ENCODE data around the gene CREB1.

Gene CREB1

DNA sequence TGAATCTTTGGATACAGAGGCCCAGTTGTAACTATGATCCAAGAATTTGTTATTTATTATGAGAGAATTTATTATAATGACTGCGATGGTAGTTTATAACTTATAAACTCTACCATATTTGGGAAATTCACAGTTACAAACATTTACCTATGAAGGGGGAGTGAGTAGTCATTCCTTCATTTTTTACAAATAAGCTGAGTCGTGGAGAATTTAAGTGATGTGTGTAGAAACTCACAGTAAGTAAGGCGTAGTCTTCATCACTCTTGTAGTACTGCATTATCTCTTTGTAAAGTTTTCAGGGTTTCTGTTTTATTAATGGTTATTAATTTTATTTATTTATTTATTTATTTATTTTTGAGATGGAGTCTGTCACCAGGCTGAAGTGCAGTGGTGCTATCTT lies 13.5 kb downstream of the CREB1 start:
- no peak for DNase-seq

DNA sequence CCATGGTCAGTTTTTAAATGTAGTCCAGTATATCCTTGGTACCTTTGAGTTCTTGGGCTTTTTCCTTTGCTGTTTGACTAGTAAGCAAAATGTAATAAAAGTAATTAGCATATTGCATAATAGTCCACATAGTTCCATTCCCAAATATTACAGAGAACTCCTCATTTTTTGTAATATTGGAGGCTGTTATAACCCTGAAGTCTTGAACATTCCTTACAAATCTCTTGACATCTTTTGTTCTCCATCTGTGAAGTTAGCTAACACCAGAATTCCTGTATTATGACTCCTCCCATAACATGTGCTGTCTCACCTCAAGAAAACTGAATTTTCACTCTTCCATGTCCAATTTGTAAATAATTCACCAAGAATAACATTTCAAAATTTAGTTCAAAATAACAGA lies 17.1 kb downstream of the CREB1 start:
- DNase-seq: peak; percentile 44

DNA sequence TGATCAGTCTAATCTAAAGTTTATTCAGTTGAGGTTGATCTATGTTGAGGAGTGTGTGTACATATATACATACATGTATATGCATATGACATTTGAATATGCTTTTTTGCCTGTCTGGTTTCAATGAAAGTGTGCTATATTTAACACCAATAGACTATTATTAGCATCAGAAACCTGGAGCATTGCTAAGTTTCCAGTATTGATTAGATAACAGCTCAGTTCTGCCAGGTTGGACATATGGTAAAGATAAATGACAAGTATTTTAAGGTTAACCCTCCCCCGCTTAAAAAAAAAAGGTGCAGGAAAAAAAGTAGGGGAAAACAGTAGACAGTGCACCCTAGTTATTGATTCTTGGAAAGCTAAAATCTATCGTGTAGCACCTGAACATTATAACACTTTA lies 19.4 kb downstream of the CREB1 start:
- no peak for DNase-seq

DNA sequence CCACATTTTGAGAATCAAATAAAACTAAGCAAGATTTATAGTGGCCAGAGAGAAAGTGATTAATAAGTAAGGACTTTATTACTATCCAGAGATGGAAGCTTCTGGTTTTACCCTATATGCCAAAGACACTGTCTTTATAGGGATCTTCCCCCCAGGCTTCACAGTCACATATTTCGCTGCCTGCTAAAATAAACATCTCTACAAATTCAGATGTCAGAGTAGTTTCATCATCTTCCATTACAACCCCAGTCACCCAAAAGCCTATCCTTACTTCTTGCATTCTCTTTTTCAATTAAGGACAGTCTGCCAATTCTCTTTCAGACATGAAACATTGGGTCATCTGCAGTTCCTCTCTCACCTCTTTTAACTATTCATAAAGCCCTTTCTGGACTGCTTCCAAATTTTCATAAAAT lies 28.3 kb downstream of the CREB1 start:
- peak; percentile 71 for DNase-seq

DNA sequence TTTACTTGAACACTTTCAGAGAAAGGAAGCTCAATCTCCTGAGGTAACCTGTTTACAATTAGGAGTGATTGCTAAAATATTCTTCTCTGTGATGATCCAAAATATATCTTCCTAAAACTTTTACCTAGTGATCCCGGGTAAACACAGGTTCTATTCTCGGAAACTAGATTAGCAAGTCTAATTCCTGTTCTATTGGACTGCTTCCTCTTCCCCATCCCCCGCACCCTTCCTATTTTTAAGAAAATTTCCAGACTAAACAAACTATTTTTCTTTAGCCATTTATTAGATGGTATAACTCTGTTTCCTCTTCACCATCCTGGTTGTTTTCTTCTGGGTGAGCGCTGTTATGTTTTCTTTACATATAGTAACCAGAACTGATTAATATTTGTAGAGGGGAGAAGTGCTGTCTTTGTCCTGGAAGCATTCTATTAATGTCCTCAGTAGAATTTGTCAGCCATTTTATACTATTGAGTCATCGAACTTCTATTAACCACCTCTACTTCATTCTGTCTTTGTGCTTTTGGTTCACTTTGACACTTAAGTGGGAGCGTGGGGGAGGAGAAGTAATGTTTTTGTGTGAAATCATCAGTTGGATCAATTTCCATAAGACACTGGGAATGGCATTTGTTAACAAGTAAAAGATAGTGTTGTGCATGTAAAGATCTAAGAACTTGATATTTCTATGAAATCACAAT lies 31.8 kb downstream of the CREB1 start:
- no peak for DNase-seq

DNA sequence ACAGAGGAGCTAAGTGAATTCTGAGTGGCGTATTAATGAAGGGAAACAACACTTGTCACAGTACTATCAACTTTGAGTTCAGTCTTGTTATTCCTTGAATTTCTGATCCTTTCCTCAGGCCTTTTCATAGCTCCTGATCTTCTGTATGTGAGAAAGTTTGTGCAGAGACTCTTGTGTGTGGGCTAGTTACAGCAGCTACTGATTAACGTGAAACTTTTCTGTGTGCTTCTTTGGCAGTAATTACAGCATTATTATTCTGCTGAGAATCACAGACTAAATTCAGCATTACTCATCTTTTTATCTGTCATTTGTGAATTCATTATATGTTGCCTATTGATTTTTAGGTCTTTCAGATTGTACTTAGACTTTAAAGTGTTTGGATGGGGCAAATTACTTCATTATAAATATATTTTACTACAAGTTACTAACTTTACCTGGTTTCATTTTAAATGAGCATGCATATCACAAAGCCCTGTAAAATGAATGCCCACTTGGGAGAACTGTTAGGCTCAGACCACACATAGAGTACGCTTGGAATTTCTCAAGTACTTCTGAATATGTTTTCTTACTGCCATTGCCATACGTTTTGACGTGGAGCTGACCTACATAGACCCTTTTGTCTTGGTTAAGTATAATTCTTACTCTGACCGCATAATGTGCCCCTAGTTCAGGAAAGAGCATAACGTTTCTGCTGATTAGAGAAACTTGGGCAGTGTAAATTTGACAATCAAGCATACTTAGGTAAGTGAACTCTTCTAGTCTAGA lies 36.2 kb downstream of the CREB1 start:
- no peak for DNase-seq

DNA sequence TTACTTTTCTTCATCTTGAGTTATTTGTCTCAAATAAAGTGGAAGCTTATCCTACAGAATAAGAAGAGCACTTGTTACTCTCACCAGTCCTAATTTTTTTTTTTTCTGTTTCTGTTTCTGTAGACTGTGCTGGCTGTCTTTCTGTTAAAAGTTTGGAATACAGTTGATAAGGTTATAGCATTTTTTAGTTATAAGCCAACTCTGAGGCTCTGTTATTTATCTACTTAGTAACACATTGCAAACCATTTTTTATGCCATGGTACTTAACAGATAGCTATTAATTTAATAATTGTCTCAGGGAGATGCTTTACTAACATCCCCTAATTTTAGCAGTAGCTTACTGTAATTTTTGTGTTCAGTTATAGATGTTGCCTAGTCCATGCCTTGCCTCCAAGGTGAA lies 37.9 kb downstream of the CREB1 start:
- no peak for DNase-seq

DNA sequence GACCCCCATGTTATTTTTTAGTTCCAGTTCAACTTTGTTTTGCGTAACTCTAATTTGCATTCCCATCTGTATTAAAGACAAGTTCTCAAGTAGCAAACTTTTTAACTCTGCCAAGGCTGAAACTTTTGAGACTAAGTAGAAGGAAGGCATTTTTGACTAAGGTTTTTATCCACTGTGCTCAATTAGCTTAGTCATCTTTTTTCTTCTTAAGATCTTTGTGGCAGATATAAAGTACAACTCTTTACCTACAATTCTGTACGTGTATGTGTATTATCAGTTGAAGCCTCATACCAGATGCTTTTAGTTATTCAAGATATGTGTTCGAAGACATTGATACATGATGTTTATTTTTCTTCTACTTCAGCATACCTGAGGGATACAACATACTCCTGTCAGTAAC lies 41.6 kb downstream of the CREB1 start:
- DNase-seq: no peak

DNA sequence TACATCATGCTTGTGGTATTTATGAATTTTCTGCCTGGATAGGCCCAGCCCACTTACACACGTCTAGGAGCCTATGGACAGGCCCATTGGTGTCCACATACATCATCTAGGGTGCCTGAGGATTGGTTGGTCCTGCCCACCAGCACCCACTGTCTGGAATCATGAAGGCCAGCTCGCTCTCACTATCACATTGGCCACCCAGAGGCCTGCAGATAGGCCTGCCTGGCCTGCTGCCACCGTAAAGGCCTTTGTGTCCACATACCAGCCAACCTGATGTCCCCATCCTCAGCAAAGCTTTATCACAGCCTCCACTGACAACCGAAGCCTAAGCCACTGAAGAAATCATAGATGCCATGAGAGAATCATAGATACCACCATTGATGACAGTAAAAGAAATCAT lies 55.2 kb downstream of the CREB1 start:
- DNase-seq: no peak

DNA sequence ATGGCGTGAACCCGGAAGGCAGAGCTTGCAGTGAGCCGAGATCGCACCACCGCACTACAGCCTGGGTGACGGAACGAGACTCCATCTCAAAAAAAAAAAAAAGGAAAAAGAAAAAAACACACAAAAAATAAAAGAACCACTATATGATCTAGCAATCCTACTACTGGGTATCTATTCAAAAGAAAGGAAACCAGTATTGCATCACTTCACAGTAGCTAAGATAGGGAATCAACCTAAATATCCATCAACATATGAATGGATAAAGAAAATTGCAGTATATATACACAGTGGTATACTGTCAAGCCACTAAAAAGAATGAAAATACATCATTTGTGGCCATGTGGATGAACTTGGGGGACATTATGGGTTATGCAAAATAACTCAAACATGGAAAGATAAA lies 57.5 kb downstream of the CREB1 start:
- DNase-seq: no peak

DNA sequence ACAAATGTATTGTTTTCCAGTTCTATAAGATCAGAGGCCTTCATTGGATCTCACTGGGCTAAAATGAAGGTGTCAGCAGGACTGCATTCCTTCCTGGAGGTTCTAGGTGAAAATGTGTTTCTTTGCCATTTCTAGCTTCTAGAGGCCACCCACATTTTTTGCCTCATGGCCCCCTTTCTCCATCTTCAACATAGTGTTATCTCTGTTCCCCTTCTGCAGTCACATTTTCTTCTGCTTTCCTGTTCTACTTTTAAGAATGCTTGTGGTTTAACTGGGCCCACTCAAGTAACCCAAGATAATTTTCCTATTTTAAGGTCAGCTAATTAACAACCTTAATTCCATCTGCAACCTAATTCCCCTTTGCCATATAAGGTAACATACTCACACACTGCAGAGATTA lies 59.4 kb downstream of the CREB1 start:
- no peak for DNase-seq

DNA sequence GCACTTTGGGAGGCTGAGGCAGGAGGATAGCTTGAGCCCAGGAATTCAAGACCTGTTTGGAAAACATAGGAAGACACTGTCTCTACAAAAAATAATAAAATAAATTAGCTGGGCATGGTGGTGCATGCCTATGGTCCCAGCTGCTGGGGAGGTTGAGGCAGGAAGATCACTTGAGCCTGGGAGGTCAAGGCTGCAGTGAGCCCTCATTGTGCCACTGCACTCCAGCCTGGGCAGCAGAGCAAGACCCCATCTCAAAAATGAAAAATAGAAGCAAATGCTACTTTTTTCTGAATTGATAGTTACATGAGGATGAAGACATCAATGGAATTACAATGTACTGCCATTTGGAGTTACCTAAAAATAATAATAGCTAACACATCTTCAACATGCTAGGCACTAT lies 63.5 kb downstream of the CREB1 start:
- no peak for DNase-seq

DNA sequence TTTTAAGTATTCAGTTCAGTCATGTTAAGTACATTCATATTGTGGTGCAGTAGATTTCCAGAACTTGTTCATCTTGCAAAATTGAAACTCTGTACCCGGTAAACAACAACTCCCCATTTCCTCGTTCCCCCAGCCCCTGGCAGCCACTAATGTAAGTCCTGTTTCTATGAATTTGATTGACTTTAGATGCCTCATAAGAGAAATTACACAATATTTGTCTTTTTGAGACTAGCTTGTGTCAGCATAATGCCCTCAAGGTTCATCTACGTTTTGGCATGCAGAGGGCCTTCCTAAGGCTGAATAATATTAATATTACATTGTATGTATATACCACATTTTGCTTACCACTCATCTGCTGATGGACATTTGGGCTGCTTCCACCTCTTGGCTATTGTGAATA lies 64.5 kb downstream of the CREB1 start:
- DNase-seq: no peak

DNA sequence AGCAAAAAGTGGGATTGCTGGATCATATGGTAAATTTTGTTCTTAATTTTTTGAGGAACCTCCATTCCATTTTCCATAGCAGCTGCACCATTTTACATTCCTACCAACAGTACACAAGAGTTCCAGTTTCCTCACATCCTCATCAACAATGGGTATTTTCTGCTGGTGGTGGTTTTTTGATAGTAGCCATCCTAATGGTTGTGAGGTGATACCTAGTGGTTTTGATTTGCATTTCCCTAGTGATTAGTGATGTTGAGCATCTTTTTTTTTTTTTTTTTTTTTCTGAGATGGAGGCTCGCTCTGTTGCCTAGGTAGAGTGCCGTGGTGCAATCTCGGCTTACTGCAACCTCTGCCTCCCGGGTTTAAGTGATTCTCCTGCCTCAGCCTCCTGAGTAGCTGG lies 65.0 kb downstream of the CREB1 start:
- no peak for DNase-seq

DNA sequence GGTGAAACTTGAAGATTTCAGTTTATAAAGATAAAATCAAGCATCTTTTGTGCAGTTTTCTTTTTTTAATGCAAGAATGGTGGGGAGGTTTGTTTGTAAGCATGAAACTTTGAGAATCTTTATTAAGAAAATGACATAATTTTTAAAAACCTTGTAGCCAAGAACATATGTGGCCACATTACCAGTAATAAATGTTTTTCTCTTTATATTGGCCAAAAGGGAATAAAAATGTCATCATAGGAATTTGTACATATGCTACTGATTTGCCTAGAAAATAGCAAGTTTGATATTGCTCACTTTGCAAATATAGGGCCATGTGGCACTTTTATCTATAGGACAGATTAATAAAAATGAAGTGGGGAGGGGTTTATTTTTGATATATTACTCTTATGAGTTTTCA lies 69.9 kb downstream of the CREB1 start:
- DNase-seq: no peak

DNA sequence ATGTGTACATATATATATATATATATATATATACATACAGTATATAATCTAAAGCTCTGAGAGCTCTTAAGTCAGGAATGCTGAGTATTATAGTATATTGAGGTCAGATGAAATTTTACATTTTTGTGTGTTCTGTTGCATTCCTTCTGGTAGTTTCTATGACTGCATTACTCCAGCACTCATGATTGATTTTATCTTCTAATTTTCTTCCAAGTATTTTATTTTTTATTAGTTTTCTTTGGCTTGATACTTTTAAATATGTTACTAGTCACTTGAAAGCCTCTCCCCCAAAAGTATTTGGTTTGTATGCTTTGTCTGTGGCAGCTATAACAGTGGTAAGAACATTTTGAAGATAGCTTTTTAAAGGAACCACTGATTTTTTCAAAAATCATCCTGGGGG lies 70.5 kb downstream of the CREB1 start:
- DNase-seq: no peak

DNA sequence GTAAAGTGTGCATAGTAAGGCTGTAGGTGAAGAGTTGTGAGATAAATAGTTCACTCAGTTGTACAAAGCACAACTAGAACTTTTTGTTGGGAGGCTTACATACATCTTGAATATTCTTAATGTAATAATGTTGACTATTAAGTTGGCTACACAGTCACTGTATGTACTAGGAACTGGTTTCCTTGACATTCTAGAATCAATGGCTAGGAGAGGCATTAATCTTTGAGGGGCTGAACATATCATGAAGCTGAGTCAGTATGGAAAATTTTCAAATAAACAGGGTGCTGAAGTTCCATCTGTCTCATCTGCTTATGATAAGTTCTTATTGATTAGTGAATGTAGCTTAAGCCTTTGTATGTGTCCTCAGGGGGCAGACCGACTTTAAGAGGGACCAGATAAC lies 72.0 kb downstream of the CREB1 start:
- DNase-seq: peak; percentile 5

DNA sequence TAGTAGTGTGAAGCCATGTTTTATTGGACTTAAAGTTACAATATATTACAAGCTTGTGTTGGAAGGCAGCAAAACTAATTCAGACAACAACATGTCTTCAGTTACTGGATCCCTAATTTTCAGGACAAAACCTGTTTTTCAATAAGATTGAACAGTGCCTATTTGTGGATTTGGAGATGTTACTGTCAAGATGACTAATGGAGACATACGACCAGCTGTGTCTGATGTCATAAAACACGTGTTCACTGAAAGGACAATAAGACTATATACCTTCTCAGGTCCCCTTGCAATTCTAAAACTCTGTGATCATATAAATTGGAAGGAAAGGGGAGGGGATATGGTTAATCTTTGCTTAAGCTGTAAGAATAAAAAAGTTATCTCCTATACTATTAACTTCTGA lies 73.7 kb downstream of the CREB1 start:
- DNase-seq: no peak

DNA sequence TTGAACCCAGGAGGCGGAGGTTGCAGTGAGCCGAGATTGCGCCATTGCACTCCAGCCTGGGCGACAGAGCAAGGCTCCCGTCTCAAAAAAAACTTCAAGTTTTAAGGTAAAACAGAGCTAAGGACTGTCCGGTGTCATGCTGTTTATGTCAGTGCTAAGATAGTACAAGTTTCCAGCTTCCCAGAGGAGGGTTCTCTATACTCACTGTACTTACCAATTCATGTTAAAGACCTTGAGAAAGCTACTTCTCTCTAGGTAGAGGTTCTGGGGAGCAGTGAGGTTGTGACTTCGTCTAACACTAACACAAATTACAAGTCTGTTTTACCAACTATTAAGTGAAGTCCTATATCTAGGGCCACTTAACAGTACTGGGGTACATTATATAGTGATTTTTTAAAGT lies 76.6 kb downstream of the CREB1 start:
- DNase-seq: no peak

DNA sequence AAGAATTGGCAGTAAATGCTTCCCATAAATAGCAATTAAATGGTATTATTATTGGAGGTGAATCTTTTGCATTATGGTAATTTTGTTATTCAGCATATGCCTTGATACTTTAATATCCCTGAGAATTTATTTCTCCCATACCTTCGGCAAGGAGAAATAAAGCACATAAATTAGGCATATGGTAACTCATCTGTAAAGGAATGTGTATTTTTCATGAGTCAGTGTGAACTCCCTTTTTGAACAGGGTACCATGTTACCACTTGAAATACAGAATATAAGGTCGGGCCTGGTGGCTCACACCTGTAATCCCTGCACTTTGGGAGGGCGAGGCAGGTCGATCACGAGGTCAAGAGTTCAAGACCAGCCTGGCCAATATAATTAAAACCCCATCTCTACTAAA lies 77.1 kb downstream of the CREB1 start:
- DNase-seq: no peak

DNA sequence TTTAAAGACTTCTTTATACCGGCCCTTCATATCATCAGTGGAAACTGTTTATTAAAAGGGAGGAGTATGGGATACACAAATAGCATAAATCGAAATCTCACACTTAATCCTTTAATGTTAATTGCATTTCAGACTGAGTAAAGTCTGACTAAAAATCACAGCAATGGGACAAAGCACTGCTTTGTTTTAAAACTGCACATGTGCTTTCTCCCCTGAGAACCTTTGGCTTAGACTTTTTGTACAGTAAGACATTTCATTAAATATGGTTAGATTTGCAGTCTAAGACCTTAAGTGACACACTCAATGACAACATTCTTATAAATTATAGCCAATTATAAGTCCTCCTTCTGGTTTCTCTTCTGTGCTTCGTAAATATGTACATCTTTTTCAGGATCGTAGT lies 83.0 kb downstream of the CREB1 start:
- no peak for DNase-seq

DNA sequence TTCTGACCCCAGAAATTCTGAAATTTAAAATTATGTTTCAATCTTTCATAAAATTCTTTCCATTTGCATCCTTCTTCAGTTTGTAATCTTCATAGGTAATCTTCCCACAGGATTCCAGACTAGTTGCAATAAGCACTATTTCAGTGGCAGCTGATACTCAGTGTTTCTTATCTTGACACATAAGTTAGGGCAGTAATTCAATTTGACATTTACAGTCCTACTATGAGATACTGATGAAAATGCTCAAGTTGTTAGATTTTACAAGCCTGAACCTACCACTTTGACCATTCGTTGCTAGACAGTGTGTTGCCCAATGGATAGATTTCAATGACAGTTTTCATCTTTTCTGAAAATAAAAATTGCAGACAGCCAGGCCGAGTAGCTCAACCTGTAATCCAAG lies 85.1 kb downstream of the CREB1 start:
- no peak for DNase-seq

DNA sequence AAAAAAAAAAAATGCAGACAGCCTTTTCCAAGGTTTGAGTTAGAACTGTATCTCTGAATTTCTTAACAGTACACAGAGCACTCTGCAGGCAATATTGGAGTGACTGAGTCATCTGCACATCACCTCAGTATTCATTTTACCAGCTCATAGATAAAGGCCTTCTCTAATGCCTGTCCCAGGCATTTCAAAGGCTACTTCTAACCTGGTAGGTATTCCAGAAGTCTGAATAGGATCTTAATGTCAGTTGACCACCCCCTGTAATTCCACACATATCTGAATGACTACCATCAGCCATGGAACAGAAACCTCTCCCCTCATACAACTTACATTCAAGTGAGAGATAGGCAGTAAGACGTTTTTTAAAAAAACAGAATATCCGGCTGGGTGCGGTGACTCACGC lies 86.4 kb downstream of the CREB1 start:
- peak; percentile 66 for DNase-seq

DNA sequence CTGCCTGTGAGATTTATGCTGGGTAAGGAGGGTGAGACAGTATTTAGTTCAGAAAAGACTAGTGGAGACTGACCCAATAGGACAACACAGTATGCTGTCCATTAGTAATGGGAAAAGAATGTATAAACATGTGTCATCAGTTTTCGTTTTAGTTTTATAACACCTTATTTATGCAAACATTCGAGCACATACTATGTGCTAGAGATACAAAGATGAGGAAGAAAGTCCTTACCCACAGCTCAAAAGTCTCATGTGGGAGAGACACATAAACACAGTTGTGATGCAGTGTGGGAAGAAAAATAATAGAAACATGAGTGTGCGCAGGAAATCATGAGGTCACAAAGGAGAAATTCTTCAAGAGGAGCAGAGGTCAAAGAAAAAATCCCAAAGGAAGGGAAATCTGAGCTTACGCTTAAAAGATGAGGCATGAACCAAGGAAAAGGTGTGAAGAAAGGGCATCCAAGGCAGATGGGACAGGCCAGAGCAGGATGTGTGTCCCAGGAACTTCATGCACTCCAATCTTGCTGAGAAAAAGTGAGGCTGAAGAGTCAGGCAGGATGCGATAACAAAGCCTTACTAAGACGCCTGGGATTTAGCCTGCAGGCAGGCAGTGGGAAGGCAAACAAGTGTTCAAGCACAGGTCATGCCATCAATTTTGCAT lies 87.4 kb downstream of the CREB1 start:
- peak; percentile 90 for DNase-seq

All from HCEC 1CT (cell line).